GM12878 (cell line): ENCODE results near the gene ETV7. TPM values are rescaled to one million over a fixed set of nuclear protein-coding genes. Genes with fewer than 3 reads are reported as not detected.

Experiments
- ATAC-seq: fragments of 200-7000 bp; cut with Tn5 transposase; 3 replicates; pipeline ENCODE4 v1.9.1; 2020; ENCODE audit warnings: mild to moderate bottlenecking, moderate library complexity
- BruUV-seq: library from RNA; stranded (reverse); fragments of 400-500 nt; replicated peaks from 2 replicates; lab custom pipeline; 2021; lab: Mats Ljungman, UMichigan
- CTCF ChIA-PET: fragments of 300-600 bp; sonication (Branson Sonifier 250); formaldehyde crosslinking; extraction: SDS; loops from one replicate; lab custom pipeline; 2021; ENCODE audit warnings: inconsistent platforms; lab: Yijun Ruan, JAX
- POLR2A ChIA-PET: fragments of 350-600 bp; formaldehyde crosslinking; extraction: SDS; loops from one replicate; lab custom pipeline; 2021; ENCODE audit warnings: inconsistent platforms; lab: Charles Lee
- RAD21 ChIA-PET: fragments of 300-600 bp; sonication (Branson Sonifier 250); formaldehyde crosslinking; loops from one replicate; lab custom pipeline; 2023; ENCODE audit warnings: antibody characterized with exemption; ENCODE audit not compliant: unreplicated experiment; lab: Charles Lee
- SMC1A ChIA-PET: fragments of 300-600 bp; sonication (Branson Sonifier 250); formaldehyde crosslinking; loops from one replicate; lab custom pipeline; 2023; ENCODE audit not compliant: unreplicated experiment, uncharacterized antibody; lab: Charles Lee
- DNase-seq: peaks from one replicate; pipeline ENCODE4 v3.0.0-alpha.2; 2011; ENCODE audit warnings: low read depth, low spot score
- FAIRE-seq: peaks from 3 replicates; lab custom pipeline; 2011; peaks lifted over from hg19 to GRCh38; lab: Jason Lieb, UNC
- H2AFZ ChIP-seq: 2 replicates; pipeline ENCODE4 v1.6.0; 2011; ENCODE audit warnings: low read depth, low read length, control low read depth; ENCODE audit not compliant: control insufficient read depth
- H3K27ac ChIP-seq: 2 replicates; pipeline ENCODE4 v1.5.1; 2011; ENCODE audit warnings: control low read depth; ENCODE audit not compliant: control insufficient read depth, insufficient read depth
- H3K27me3 ChIP-seq, 2 experiments: replicated peaks in 1 of 2; 2 replicates each; pipeline versions ENCODE4 v1.6.0 to v1.6.1; 2011; ENCODE audit warnings: low read length in 1 of 2; ENCODE audit not compliant: control insufficient read depth in 2 of 2, insufficient read depth in 2 of 2
- H3K36me3 ChIP-seq, 2 experiments: 2 replicates each; pipeline ENCODE4 v1.5.1; 2011; ENCODE audit warnings: low read length in 1 of 2; ENCODE audit not compliant: control insufficient read depth in 2 of 2, insufficient read depth in 2 of 2
- H3K4me1 ChIP-seq: 2 replicates; pipeline ENCODE4 v1.6.1; 2011; ENCODE audit warnings: mild to moderate bottlenecking, low read length, moderate library complexity, mixed read lengths; ENCODE audit not compliant: control insufficient read depth, insufficient read depth
- H3K4me2 ChIP-seq: 2 replicates; pipeline ENCODE4 v1.6.0; 2011; ENCODE audit warnings: control low read depth; ENCODE audit not compliant: control insufficient read depth, insufficient read depth
- H3K4me3 ChIP-seq: fragments of 200-600 bp; sonication (generic); 2 replicates; pipeline ENCODE4 v1.5.1; 2016
- H3K79me2 ChIP-seq: 2 replicates; pipeline ENCODE4 v1.6.0; 2011; ENCODE audit warnings: low read length; ENCODE audit not compliant: control insufficient read depth, insufficient read depth
- H3K9ac ChIP-seq: 2 replicates; pipeline ENCODE4 v1.8.0; 2011; ENCODE audit warnings: low read length, control low read depth, mixed read lengths; ENCODE audit not compliant: control insufficient read depth, insufficient read depth
- H3K9me3 ChIP-seq: replicated peaks from 3 replicates; pipeline ENCODE4 v1.5.1; 2011; ENCODE audit warnings: mild to moderate bottlenecking, low read length; ENCODE audit not compliant: control insufficient read depth, insufficient read depth
- H4K20me1 ChIP-seq: 2 replicates; pipeline ENCODE4 v1.6.0; 2011; ENCODE audit not compliant: control insufficient read depth, insufficient read depth
- BMI1 ChIP-seq: fragments of 450-650 bp; IDR thresholded peaks from 2 replicates; pipeline ENCODE4 v1.6.1; 2016; ENCODE audit warnings: mild to moderate bottlenecking, moderate library complexity, borderline replicate concordance
- LARP7 ChIP-seq: fragments of 450-650 bp; IDR thresholded peaks from 2 replicates; pipeline ENCODE4 v1.6.1; 2017; ENCODE audit warnings: mild to moderate bottlenecking
- PBX3 ChIP-seq: IDR thresholded peaks from 2 replicates; pipeline ENCODE4 v1.6.1; 2011; ENCODE audit warnings: mild to moderate bottlenecking, low read depth, low read length, moderate library complexity; ENCODE audit not compliant: insufficient replicate concordance
- POLR2AphosphoS5 ChIP-seq: IDR thresholded peaks from 2 replicates; pipeline ENCODE4 v1.6.1; 2011; ENCODE audit warnings: mild to moderate bottlenecking, low read length, inconsistent platforms
- ZNF592 ChIP-seq: fragments of 450-650 bp; IDR thresholded peaks from 2 replicates; pipeline ENCODE4 v1.6.1; 2017; ENCODE audit warnings: mild to moderate bottlenecking, moderate library complexity
- WGBS: methylation state at CpG from one replicate; pipeline ENCODE4 v1.1.6; 2016; ENCODE audit warnings: low lambda C conversion rate; ENCODE audit not compliant: insufficient replicate concordance, insufficient coverage; ENCODE audit errors: missing lambda C conversion rate; 5-methylcytosine and 5-hydroxymethylcytosine counted together
- in situ Hi-C: fragments of 300-500 bp; cut with MboI; formaldehyde crosslinking; loops from 9 replicates; pipeline ENCODE4 v1.14.3; 2018; ENCODE audit warnings: mixed read lengths
- intact Hi-C: fragments of 100-400 bp; cut with micrococcal nuclease; formaldehyde crosslinking; loops from one replicate; pipeline ENCODE4 v1.14.2; 2022; ENCODE audit not compliant: unreplicated experiment
- polyA plus RNA-seq, 11 experiments: library from polyadenylated mRNA; depleted of rRNA in 4 of 11; unstranded in 6 of 11; stranded (reverse) in 5 of 11; fragments of >200 nt; fragmentation: Nextera tagmentation in 4 of 11; fragmentation: Illumina TruSeq in 1 of 11; extraction: Ambion mirVana in 4 of 11; extraction: Trizol in 1 of 11; gene quantifications; 1 replicate in 1 of 11; 2 replicates in 10 of 11; pipeline versions ENCODE4 v1.2.1 to v1.2.3, GENCODE V29; 2011 to 2016; ENCODE audit warnings: inconsistent platforms in 2 of 11, missing spikeins in 2 of 11, low read depth in 1 of 11
- total RNA-seq, 4 experiments: library from RNA; depleted of rRNA in 3 of 4; stranded (reverse); fragments of >200 nt in 3 of 4; fragmentation: Illumina TruSeq in 1 of 4; extraction: Trizol in 1 of 4; gene quantifications; 2 replicates each; pipeline versions ENCODE4 v1.2.1 to v1.2.3, GENCODE V29; 2013 to 2021

Gene ETV7
- total and polyA plus RNA-seq, 10 of the 15 experiments (the other 5 are each of a cell fraction or from before 2014, with no cell fraction given) = 0.04 to 1.8 (median 1.3) TPM

GRCh38 chr6:36326356-36326995 is 61.0 kb downstream of the ETV7 start:
- no peak for TF ChIP-seq ZNF592
- 0 out of 2 replicates have a peak, but pooled peaks have one; percentile 27 for TF ChIP-seq BMI1
- no peak for TF ChIP-seq LARP7
- no peak for TF ChIP-seq PBX3
- no peak for TF ChIP-seq POLR2AphosphoS5
- Histone ChIP-seq H3K4me1 (no peaks in the 10 kb centered on the region), H3K27ac (no peak overlapping the region), H2AFZ (no peak overlapping the region), H3K36me3 (no peaks in the 10 kb centered on the region), H3K4me2 (no peak overlapping the region), H3K9me3 (no peaks in the 10 kb centered on the region), H4K20me1 (no peaks in the 10 kb centered on the region), H3K9ac (no peak overlapping the region), H3K27me3 (0 out of 4 replicates have a peak, but pooled peaks cover 0 to 3% of the 10 kb centered on the region in 2 experiments), H3K4me3 (no peak overlapping the region), H3K79me2 (no peaks in the 10 kb centered on the region)
- ChIA-PET POLR2A (interaction anchor here (1.1 to 1.7 kb wide), 2 partner anchors 11 to 34 kb away, joined by 3 to 4 read pairs; no protein-coding TSS in a partner anchor), SMC1A (interaction anchor here (1.3 to 3.3 kb wide), 4 partner anchors 11 to 195 kb away, joined by 4 to 13 read pairs (median 4); partner anchors contain the start of gene BNIP5), CTCF (interaction anchor here (0.6 to 4.2 kb wide), 8 partner anchors 7 to 33 kb away, joined by 3 to 19 read pairs (median 4); partner anchors contain the start of gene BNIP5), RAD21 (interaction anchor here (1.2 to 3.2 kb wide), 2 partner anchors 11 to 32 kb away, joined by 3 to 12 read pairs; partner anchors contain the start of gene BNIP5)
- no peak for DNase-seq
- intact Hi-C loops (no loop called here), in situ Hi-C loops (no loop called here)
- ATAC-seq = no peak
- no peak for FAIRE-seq
- BruUV-seq = no TSS peak
- 33% methylated on average over 7 of the region's 7 CpGs for WGBS
